Measurements from ENCODE around the gene TAS1R3. TPM values are rescaled to one million over a fixed set of nuclear protein-coding genes. Genes with fewer than 3 reads are reported as not detected.

Gene TAS1R3
- total RNA-seq, 1 donor from 2014 or later, result not detected

DNA sequence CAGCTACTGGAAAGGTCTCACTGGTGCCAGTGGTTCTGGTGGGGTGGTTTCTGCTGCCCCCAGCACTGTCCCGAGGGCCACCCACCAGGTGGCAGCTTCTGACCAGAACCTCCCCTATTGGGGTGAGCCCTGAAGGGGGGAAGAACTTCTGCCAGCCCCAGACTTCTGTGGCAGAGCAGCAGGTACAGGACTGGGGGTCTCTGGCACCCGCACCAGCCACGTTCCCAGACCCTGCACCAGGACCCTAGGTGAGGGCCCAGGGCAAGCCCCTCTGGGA, 21.0 kb upstream of the TAS1R3 start:
- Mint-ChIP-seq H3K4me1 (peaks cover 15% of the 10 kb centered on the region), H3K27ac (no peak overlapping the region), H3K36me3 (peaks cover 2% of the 10 kb centered on the region), H3K9me3 (no peaks in the 10 kb centered on the region), H3K4me3 (no peak overlapping the region), H3K27me3 (ENCODE audit: insufficient read depth, low read depth) (peaks cover 4% of the 10 kb centered on the region)
- Histone ChIP-seq H3K4me3 (no peak overlapping the region), H4K20me1 (ENCODE audit: low read depth) (peaks cover 48% of the 10 kb centered on the region), H3K36me3 (no peaks in the 10 kb centered on the region), H3K4me2 (no peak overlapping the region), H3K27ac (no peak overlapping the region), H3K9me3 (ENCODE audit: low read depth) (no peaks in the 10 kb centered on the region), H3K27me3 (peaks cover 10% of the 10 kb centered on the region), H3K79me2 (ENCODE audit: low read depth) (peaks cover 5% of the 10 kb centered on the region), H3F3A (ENCODE audit: low read depth) (peaks cover 18% of the 10 kb centered on the region), H2AFZ (replicated peaks) (no peak overlapping the region), H3K4me1 (peaks cover 29% of the 10 kb centered on the region), H3K9ac (no peak overlapping the region)
- TF ChIP-seq, protein P1, sequence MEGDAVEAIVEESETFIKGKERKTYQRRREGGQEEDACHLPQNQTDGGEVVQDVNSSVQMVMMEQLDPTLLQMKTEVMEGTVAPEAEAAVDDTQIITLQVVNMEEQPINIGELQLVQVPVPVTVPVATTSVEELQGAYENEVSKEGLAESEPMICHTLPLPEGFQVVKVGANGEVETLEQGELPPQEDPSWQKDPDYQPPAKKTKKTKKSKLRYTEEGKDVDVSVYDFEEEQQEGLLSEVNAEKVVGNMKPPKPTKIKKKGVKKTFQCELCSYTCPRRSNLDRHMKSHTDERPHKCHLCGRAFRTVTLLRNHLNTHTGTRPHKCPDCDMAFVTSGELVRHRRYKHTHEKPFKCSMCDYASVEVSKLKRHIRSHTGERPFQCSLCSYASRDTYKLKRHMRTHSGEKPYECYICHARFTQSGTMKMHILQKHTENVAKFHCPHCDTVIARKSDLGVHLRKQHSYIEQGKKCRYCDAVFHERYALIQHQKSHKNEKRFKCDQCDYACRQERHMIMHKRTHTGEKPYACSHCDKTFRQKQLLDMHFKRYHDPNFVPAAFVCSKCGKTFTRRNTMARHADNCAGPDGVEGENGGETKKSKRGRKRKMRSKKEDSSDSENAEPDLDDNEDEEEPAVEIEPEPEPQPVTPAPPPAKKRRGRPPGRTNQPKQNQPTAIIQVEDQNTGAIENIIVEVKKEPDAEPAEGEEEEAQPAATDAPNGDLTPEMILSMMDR (IDR thresholded peaks at IDR 0.05), result no peak
- no peak for DNase-seq (ENCODE audit: low spot score)

DNA sequence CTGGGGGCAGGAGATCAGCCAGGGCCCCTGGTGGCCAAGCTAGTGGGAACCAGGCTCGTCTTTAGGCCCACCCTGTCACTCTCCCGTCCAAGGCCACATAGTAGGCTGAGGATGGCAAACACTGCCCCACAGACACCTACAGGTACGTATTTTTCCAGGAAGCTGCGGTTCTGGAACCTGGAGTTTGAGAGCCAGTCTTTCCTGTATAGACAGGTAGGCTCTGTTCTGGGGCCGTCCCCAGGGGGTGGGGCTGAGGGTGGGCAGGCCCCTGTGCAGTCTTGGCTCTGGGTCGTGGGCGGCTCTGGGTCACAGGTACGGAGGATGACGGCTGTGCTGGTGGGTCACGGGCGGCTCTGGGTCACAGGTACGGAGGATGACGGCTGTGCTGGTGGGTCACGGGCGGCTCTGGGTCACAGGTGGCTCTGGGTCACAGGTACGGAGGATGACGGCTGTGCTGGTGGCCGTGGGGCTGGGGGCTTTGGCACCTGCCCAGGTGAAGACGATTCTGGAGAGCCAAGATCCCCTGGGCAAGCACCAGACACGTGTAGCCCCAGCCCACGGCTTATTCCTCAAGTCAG, 20.5 kb upstream of the TAS1R3 start:
- Mint-ChIP-seq H3K9me3 (no peaks in the 10 kb centered on the region), H3K27ac (no peak overlapping the region), H3K4me1 (peaks cover 14% of the 10 kb centered on the region), H3K36me3 (peaks cover 2% of the 10 kb centered on the region), H3K27me3 (ENCODE audit: insufficient read depth, low read depth) (peaks cover 4% of the 10 kb centered on the region), H3K4me3 (peak overlapping the region; percentile 74)
- no peak overlapping the region for H3K9ac ChIP-seq
- H3K4me1 ChIP-seq, result peaks cover 25% of the 10 kb centered on the region
- TF ChIP-seq EZH2 (IDR thresholded peaks at IDR 0.05), result no peak
- no peak for TF ChIP-seq EZH2phosphoT487 (IDR thresholded peaks at IDR 0.05)
- TF ChIP-seq, protein P1 (IDR thresholded peaks at IDR 0.05), result no peak
- no peak overlapping the region for H3K27ac ChIP-seq
- H3K9me3 ChIP-seq (ENCODE audit: low read depth), result no peaks in the 10 kb centered on the region
- peaks cover 10% of the 10 kb centered on the region for H3K27me3 ChIP-seq
- peaks cover 5% of the 10 kb centered on the region for H3K79me2 ChIP-seq (ENCODE audit: low read depth)
- no peak overlapping the region for H3K4me2 ChIP-seq
- peaks cover 13% of the 10 kb centered on the region for H3F3A ChIP-seq (ENCODE audit: low read depth)
- H3K36me3 ChIP-seq, result no peaks in the 10 kb centered on the region
- no peak overlapping the region for H3K4me3 ChIP-seq
- H4K20me1 ChIP-seq (ENCODE audit: low read depth), result peaks cover 52% of the 10 kb centered on the region
- H2AFZ ChIP-seq (replicated peaks), result no peak overlapping the region
- DNase-seq (ENCODE audit: low spot score), result no peak

DNA sequence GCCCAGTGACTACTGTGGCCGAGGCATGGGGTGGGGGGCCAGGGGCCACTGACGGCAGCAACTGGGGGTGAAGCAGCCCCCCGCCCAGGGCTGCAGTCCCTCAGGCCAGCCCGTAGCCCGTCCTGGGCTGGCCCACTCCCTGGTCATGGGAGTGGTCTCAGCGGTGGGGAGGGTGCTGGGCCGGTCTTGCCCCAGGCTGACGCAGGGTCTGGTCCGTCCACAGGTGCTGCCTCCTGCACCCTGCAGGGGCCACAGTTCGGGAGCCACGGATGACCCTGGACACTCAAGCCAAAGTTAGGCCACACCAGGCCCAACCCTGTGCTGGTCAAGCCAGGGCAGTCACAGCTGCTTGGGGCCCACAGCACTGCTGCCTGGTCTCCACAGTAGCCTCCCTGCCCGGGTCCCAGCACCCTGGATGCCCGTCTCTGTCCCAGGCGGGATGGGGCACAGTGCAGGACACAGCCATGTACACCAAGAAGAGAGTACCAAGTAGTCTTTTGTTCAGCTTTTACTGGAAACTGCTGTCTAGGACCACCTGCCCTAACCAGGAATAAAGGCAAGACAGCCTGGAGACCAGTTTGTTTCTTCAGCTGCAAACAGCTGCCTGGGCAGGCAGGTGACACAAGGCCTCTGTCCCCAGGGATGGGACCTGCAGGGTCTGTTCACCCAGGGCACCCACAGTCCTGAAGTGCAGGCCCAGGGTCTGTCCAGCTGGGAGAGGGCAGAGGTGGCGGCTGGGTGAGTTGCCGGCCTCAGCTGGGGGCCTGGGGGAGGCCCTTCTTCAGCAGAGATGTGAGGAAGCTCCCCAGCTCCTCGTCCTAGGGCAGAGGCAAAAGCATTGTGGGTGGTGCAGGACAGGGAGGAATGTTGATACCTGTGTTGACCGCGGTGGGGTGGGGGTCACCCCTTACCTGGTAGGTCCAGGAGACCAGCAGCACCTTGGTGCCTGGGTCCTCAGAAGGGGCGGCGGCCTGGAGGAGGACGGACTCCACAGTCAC, 19.7 kb upstream of the TAS1R3 start:
- no peaks in the 10 kb centered on the region for H3K9me3 Mint-ChIP-seq
- Histone ChIP-seq H3K4me1 (peaks cover 26% of the 10 kb centered on the region), H3K27ac (no peak overlapping the region), H3K27me3 (peaks cover 10% of the 10 kb centered on the region), H3K79me2 (ENCODE audit: low read depth) (peaks cover 12% of the 10 kb centered on the region), H2AFZ (replicated peaks) (no peak overlapping the region), H3K9me3 (ENCODE audit: low read depth) (no peaks in the 10 kb centered on the region), H3K4me3 (no peak overlapping the region), H4K20me1 (ENCODE audit: low read depth) (peaks cover 55% of the 10 kb centered on the region), H3K4me2 (no peak overlapping the region), H3K9ac (no peak overlapping the region), H3F3A (ENCODE audit: low read depth) (peaks cover 20% of the 10 kb centered on the region), H3K36me3 (no peaks in the 10 kb centered on the region)
- peaks cover 4% of the 10 kb centered on the region for H3K36me3 Mint-ChIP-seq
- peaks cover 6% of the 10 kb centered on the region for H3K27me3 Mint-ChIP-seq (ENCODE audit: insufficient read depth, low read depth)
- H3K4me3 Mint-ChIP-seq, result no peak overlapping the region
- no peak for DNase-seq (ENCODE audit: low spot score)
- H3K27ac Mint-ChIP-seq, result no peak overlapping the region
- TF ChIP-seq EZH2phosphoT487 (IDR thresholded peaks at IDR 0.05) (no peak), EZH2 (IDR thresholded peaks at IDR 0.05) (no peak)
- TF ChIP-seq, protein P1 (IDR thresholded peaks at IDR 0.05), result no peak
- H3K4me1 Mint-ChIP-seq, result peaks cover 14% of the 10 kb centered on the region
